Measurements from ENCODE around the gene ZW10.

- TF ChIP-seq POLR2AphosphoS5 (IDR thresholded peaks at IDR 0.05; ENCODE audit: low read depth, low read length): no peak
- TF ChIP-seq POLR2A (IDR thresholded peaks at IDR 0.05; ENCODE audit: low read depth, low read length): no peak
- TF ChIP-seq TAF1 (IDR thresholded peaks at IDR 0.05; ENCODE audit: low read depth, low read length): no peak
- no peak for TF ChIP-seq SPI1 (IDR thresholded peaks at IDR 0.05; ENCODE audit: low read depth, low read length)
- no peak for TF ChIP-seq PAX5 (IDR thresholded peaks at IDR 0.05; ENCODE audit: insufficient read depth, low read length, severe bottlenecking)
These were observed 43.7 kb upstream of the ZW10 start for GRCh38 chr11:113817162-113817561.

All from GM12891 (cell line).